ENCODE data around the gene ST3GAL3. TPM values are rescaled to one million over a fixed set of nuclear protein-coding genes. Genes with fewer than 3 reads are reported as not detected.

ST3GAL3 gene
- total RNA-seq, 1 experiment from 2014 or later: 8.3 TPM

GRCh38 chr1:43786201-43786958 lies 79.0 kb downstream of the ST3GAL3 start:
- Mint-ChIP-seq H3K27ac (no peak overlapping the region), H3K9me3 (no peaks in the 10 kb centered on the region), H3K4me1 (peaks cover 10 to 17% of the 10 kb centered on the region in 2 experiments), H3K4me3 (no peak overlapping the region), H3K36me3 (ENCODE audit: insufficient read depth in 1 of 3, low read depth in 3 of 3) (no peaks in the 10 kb centered on the region), H3K27me3 (ENCODE audit: low read depth) (no peaks in the 10 kb centered on the region)
- H3K23ac ChIP-seq (ENCODE audit: insufficient read length, low read depth, low read length): no peak overlapping the region
- no peak overlapping the region for H4K5ac ChIP-seq (ENCODE audit: insufficient read length, low read depth, low read length)
- no peak overlapping the region for H2BK12ac ChIP-seq (ENCODE audit: insufficient read length, low read depth, low read length)
- no peak for TF ChIP-seq CTCF (conservative IDR thresholded peaks at IDR 0.05)
- no peak overlapping the region for H4K91ac ChIP-seq (ENCODE audit: insufficient read length, low read depth, low read length)
- H4K20me1 ChIP-seq (ENCODE audit: control insufficient read depth, insufficient read depth, insufficient read length): no peaks in the 10 kb centered on the region
- H2BK120ac ChIP-seq (ENCODE audit: low read depth, low read length, poor library complexity, severe bottlenecking): no peak overlapping the region
- H3K4me1 ChIP-seq (ENCODE audit: insufficient read depth, low read length): no peaks in the 10 kb centered on the region
- no peaks in the 10 kb centered on the region for H3K23me2 ChIP-seq (ENCODE audit: insufficient read length, low read depth, low read length, poor library complexity, severe bottlenecking)
- no peak overlapping the region for H2AK5ac ChIP-seq (ENCODE audit: insufficient read length, low read length)
- no peak overlapping the region for H3K9ac ChIP-seq (ENCODE audit: extremely low read depth, insufficient read length, low read length)
- no peak overlapping the region for H2BK20ac ChIP-seq (ENCODE audit: low read depth, low read length, poor library complexity, severe bottlenecking)
- H3K4me2 ChIP-seq (ENCODE audit: insufficient read depth, insufficient read length, low read length): no peak overlapping the region
- no peak overlapping the region for H3K27ac ChIP-seq (ENCODE audit: insufficient read length, low read depth, low read length)
- H3K9me3 ChIP-seq (ENCODE audit: control insufficient read depth, low read depth, low read length): no peaks in the 10 kb centered on the region
- no peak overlapping the region for H2AFZ ChIP-seq (ENCODE audit: low read length)
- H3K79me2 ChIP-seq (ENCODE audit: insufficient read depth, low read length): no peaks in the 10 kb centered on the region
- H3K14ac ChIP-seq (ENCODE audit: insufficient read depth, low read length): no peak overlapping the region
- no peak overlapping the region for H2BK5ac ChIP-seq (ENCODE audit: insufficient read length, low read length)
- no peak for DNase-seq
- no peaks in the 10 kb centered on the region for H3K79me1 ChIP-seq (ENCODE audit: insufficient read depth, low read depth, low read length, poor library complexity, severe bottlenecking)
- H3T11ph ChIP-seq (ENCODE audit: low read length): no peak overlapping the region
- H3K18ac ChIP-seq (ENCODE audit: insufficient read length, low read depth, low read length): no peak overlapping the region
- no peak overlapping the region for H2BK15ac ChIP-seq (ENCODE audit: low read depth, low read length)
- WGBS (ENCODE audit: extremely low coverage, insufficient read length, low lambda C conversion rate): no CpG with 5 or more reads among the region's 13 CpGs
- H3K27me3 ChIP-seq (ENCODE audit: insufficient read depth, low read length): no peaks in the 10 kb centered on the region
- H3K56ac ChIP-seq (ENCODE audit: insufficient read length, low read depth, low read length): no peak overlapping the region
- no peak overlapping the region for H3K4ac ChIP-seq (ENCODE audit: low read depth, low read length)
- no peak overlapping the region for H4K8ac ChIP-seq (replicated peaks; ENCODE audit: insufficient read length, low read depth, low read length)
